COLO668 (cell line): ENCODE data around the gene HYOU1.
"Not testable (repeated sequence)": the region's sequence is repeated elsewhere in the genome, so short reads cannot be mapped to it uniquely, and the experiment has no call there.

Source experiments
- DNase-seq: peaks from one replicate; lab custom pipeline; 2025; ENCODE audit not compliant: unreplicated experiment; lab: John Stamatoyannopoulos, UW

Gene HYOU1

GRCh38 chr11:119044708-119045107 is 12.3 kb downstream of the HYOU1 start:
- no peak for DNase-seq

- no peak for DNase-seq
Observed at GRCh38 chr11:119042927-119043326, 14.1 kb downstream of the HYOU1 start.

DNA sequence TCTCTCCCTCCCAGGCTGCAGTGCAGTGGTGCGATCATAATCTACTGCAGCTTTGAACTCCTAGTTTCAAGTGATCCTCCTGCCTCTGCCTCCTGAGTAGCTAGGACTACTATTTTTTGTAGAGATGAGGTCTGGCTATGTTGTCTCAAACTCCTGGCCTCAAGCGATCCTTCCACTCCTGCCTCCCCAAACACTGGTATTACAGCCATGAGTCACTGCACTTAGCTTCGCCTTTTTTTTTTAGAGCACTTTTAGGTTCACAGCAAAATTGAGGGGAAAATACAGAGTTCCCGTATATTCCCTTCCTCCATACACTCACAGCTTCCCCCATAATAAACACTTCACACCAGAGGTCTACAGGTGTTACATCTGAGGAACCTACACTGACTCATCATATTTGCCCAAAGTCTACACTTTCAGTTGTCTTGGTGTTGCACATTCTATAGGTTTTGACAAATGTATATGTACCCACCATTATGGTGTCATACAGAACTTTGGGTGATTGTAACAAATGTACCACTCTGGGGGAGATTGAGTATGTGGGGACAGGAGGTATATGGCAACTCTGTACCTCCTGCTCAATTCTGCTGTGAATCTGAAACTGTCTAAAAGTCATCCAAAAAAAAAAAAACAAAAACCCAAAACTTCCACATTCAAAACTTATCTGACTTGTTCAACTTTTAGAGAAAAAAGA is 15.0 kb downstream of the HYOU1 start:
- DNase-seq: no peak

DNA sequence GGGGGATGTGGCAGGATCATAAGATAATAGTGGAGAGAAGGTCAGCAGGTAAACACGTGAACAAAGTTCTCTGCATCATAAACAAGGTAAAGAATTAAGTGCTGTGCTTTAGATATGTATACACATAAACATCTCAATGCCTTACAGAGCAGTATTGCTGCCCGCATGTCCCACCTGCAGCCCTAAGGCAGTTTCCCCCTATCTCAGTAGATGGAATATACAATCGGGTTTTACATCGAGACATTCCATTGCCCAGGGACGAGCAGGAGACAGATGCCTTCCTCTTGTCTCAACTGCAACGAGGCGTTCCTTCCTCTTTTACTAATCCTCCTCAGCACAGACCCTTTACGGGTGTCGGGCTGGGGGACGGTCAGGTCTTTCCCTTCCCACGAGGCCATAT is 17.5 kb downstream of the HYOU1 start:
- not testable (repeated sequence) for DNase-seq

GRCh38 chr11:119038884-119039283 is 18.1 kb downstream of the HYOU1 start:
- DNase-seq: no peak

DNA sequence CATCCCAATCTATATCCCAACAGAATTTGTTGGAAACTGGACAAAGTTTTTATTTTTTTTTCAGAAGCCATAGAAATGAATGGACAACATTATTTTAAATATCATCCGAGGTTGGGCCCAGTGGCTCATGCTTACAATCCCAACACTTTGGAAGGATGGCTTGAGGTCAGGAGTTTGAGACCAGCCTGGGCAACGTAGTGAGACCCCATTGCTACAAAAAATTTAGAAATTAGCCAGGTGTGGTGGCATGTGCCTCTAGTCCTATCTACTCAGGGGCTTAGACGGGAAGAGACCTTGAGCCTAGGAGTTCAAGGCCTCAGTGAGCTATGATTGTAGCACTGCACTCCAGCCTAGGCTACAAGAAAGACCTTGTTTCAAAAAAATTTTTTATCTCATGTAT is 22.2 kb downstream of the HYOU1 start:
- DNase-seq: no peak

DNA sequence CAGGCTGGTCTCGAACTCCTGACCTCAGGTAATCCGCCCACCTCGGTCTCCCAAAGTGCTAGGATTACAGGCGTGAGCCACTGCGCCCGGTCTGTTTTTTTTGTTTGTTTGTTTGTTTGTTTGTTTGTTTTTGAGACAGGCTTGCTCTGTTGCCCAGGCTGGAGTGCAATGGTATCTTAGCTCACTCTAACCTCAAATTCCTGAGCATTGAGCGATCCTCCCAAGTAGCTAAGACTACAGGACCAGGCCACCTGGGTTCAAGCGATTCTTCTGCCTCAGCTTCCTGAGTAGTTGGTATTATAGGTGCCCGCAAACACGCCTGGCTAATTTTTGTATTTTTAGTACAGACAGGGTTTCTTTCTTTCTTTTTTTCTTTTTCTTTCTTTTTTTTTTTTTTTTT is 23.6 kb downstream of the HYOU1 start:
- DNase-seq: not testable (repeated sequence)

- DNase-seq: no peak
Observed at GRCh38 chr11:119031912-119032280, 25.1 kb downstream of the HYOU1 start.

- DNase-seq: peak; percentile 99
Observed at GRCh38 chr11:119030329-119031047, 26.5 kb downstream of the HYOU1 start, which contains the start of gene SLC37A4. Gene SLC37A4, minus strand, starts transcription at chr11:119030877.

DNA sequence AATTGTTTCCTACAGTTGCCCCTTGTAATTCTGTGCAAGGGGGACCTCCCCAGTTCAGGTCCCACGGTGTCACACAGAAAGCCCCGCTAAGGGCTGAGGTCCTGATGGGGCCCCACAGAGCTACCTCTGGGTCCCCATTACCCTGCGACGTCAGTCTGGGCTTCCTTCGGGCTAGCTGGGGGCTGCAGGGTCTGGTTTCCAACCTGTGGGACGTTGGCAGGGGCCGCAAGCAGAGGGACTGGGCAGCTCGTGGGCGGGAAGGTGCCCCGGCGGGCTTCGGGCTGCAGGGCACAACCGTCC is 27.0 kb downstream of the HYOU1 start:
- DNase-seq: no peak

DNA sequence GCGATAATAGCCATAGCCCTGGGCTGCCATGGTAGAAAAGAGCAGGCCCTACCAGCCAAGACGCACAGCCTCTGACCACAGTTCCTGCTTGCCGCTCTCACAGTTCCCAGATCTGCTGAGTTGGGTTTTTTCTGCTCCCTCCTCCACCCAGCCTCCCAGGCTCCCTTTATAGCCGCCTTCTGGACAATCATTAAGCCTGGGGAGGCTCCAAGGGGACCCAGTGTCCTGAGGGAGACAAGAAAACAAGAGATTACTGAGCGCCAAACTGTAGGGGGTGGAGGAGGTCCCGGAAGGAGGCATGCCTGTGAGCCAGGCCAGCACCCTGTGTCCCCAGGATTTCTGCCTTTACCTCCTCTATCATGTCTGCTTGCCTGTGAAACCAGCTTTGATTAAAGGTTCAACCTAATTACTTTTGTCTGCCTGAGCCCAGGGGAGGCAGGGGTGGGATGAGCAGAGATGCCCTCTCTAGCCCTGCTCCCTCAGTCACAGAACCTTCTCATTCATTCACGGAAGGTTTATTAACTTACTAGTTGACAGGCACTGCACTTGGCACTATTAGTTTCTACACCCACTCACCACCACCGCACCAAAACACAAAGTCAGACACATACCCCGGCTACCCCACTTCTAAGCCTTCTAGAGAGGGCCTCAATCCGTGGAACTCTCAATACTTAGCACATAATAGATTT is 27.5 kb downstream of the HYOU1 start:
- peak; percentile 17 for DNase-seq

GRCh38 chr11:119029069-119029339 is 28.0 kb downstream of the HYOU1 start:
- DNase-seq: no peak

- no peak for DNase-seq
Observed at GRCh38 chr11:119028346-119029068, 28.5 kb downstream of the HYOU1 start.

DNA sequence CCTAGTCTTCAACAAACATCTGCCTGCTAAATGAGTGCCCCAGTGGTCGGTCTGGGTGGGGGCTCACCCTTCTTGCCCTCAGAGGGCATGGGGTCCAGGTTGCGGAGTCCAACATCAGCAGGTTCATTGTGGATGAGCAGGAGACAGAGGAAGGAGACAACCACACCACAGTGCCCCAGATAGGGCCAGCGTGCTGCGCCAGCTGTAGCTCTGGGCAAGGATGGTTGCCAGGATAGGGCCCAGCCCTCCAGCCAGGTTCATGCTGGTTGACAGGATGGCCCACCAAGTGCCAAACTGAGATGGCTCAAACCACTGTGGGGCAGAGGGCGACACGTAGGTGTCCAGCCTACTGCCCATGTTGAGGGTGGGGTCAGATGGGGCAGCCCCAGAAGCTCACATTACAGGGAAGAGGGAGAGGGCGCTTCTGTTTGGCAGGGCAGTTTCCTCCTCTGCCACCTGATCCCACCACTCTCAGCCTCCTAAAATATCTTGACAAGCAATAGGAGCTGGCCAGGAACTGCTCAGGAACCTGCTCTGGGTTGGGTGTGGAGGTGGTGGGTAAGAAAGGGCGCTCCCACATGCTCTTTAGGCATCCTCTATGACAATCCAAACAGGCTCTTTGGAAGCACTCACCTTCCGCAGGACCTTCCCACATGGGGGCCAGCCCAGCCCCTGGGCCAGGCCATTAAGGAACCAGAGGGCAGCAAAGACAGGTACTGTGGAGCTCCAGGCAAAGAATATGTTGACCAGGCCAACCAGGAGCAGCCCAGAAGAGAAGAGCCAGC is 29.3 kb downstream of the HYOU1 start:
- no peak for DNase-seq

- DNase-seq: no peak
Observed at GRCh38 chr11:119026970-119027369, 30.0 kb downstream of the HYOU1 start.

GRCh38 chr11:119025978-119026766 is 30.8 kb downstream of the HYOU1 start:
- DNase-seq: no peak

DNA sequence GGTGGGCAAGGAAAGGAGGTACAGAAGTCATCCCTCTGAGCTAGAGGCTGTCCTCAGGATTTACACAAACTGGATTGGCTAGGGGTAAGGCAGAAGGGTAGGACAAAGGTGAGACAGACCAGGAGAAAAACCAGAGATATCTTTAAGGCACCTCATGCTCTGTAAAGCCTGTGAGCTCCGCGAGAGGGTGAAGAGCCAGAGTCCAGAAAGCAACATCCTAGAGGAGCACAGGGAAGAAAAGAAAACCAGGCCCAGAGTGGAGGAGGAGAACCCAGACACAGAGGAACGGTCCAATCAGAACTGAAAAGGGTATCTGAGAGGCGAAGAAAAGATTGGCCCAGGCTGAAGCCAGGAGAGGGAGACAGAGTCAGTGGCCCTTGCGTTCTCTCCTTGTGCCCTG is 31.5 kb downstream of the HYOU1 start:
- no peak for DNase-seq

- no peak for DNase-seq
Observed at GRCh38 chr11:119025099-119025473, 31.9 kb downstream of the HYOU1 start.

- DNase-seq: no peak
Observed at GRCh38 chr11:119024430-119025098, 32.4 kb downstream of the HYOU1 start.

GRCh38 chr11:119023741-119024140 is 33.3 kb downstream of the HYOU1 start:
- DNase-seq: no peak
